K562 (cell line): ENCODE results near the gene AIG1.

Experiments used
- CHD4 ChIP-seq: fragments of 200-600 bp; sonication (generic); IDR thresholded peaks from 3 replicates; pipeline ENCODE4 v1.6.1; 2012; ENCODE audit warnings: low read depth, mild to moderate bottlenecking, mixed read lengths, low read length, inconsistent platforms; ENCODE audit not compliant: insufficient read depth, insufficient replicate concordance, poor library complexity, severe bottlenecking
- PCBP2 ChIP-seq: fragments of 200-400 bp; formaldehyde crosslinking; IDR thresholded peaks from 2 replicates; pipeline ENCODE4 v1.6.1; 2018; ENCODE audit warnings: low read length, low read depth, mild to moderate bottlenecking, moderate library complexity; ENCODE audit not compliant: poor library complexity, severe bottlenecking
- ZNF174 ChIP-seq: fragments of 250-450 bp; sonication (Bioruptor Pico); IDR thresholded peaks from 2 replicates; pipeline ENCODE4 v1.4.0; 2020; ENCODE audit warnings: mild to moderate bottlenecking

DNA sequence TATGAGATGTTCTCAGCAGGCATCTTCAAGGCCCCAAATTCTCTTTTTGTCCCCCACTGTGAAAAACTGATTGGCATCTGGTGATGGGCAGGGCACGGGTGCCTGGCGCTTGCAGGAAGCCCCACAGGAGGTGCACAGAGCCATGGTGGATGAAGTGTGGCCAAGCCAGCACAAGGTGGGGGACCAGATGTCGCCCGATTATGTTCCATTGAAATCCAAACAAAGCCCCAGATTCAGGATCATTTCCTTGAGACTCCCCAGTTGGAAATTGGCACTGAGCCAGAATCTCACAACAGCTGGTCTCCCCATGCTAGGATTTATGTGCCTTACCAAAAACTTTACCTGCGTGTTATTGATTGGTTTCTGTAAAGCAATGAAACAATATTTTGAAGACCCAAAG is 203.7 kb downstream of the AIG1 start:
- TF ChIP-seq ZNF174 (CRISPR knock-in tag), result no peak
- TF ChIP-seq PCBP2, result no peak
- TF ChIP-seq CHD4, result no peak
